GM10266 (cell line): Measurements from ENCODE around the gene MYBPC2.

Experiments used
- DNase-seq: peaks from one replicate; pipeline ENCODE4 v3.0.0; 2012; ENCODE audit errors: extremely low spot score
- TF ChIP-seq, protein P1 (sequence below): IDR thresholded peaks from 2 replicates; pipeline ENCODE4 v1.5.1; 2012; ENCODE audit warnings: mild to moderate bottlenecking, low read depth; ENCODE audit not compliant: control insufficient read depth, insufficient read depth; ENCODE audit errors: missing control alignments

Gene MYBPC2

DNA sequence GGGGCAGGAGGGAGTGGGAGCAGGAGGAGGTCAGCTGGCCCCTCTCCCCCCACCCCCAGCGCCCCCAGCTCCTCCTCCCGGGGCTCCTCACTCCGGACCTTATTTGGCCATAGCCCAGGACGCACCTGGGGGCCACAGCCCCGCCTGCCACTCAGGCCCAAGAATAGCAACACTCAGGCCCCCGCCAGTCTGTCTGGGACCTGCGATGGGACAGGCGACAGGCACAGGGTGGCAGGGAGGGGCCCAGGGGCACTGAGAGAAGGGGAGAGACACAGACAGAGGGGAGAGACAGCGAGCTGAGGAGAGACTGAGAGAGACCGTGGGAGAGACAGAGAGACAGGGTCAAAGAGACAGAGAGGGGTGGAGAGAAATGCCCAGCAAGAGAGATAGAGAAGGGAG lies 68.1 kb downstream of the MYBPC2 start:
- no peak for DNase-seq
- TF ChIP-seq, protein P1, sequence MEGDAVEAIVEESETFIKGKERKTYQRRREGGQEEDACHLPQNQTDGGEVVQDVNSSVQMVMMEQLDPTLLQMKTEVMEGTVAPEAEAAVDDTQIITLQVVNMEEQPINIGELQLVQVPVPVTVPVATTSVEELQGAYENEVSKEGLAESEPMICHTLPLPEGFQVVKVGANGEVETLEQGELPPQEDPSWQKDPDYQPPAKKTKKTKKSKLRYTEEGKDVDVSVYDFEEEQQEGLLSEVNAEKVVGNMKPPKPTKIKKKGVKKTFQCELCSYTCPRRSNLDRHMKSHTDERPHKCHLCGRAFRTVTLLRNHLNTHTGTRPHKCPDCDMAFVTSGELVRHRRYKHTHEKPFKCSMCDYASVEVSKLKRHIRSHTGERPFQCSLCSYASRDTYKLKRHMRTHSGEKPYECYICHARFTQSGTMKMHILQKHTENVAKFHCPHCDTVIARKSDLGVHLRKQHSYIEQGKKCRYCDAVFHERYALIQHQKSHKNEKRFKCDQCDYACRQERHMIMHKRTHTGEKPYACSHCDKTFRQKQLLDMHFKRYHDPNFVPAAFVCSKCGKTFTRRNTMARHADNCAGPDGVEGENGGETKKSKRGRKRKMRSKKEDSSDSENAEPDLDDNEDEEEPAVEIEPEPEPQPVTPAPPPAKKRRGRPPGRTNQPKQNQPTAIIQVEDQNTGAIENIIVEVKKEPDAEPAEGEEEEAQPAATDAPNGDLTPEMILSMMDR, result no peak

DNA sequence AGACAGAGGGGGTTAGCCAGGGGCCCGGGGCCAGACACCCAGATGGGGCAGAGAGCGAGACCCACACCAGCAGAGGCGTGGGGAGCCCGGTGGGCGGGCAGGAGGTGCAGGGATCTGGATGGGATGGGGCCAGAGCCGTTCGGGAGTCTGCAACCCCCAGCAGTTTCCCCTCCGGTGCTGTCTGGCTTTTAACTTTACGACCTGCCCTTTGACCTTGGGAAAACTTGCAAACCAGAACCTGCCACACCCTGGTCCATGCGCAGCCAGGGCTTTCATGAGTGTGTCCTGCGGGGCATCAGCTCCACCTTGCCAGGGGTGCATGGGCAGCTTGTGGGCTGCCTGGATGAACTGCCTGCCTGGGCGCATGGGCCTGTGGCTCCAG lies 68.5 kb downstream of the MYBPC2 start:
- DNase-seq, result no peak
- TF ChIP-seq, protein P1, result no peak

DNA sequence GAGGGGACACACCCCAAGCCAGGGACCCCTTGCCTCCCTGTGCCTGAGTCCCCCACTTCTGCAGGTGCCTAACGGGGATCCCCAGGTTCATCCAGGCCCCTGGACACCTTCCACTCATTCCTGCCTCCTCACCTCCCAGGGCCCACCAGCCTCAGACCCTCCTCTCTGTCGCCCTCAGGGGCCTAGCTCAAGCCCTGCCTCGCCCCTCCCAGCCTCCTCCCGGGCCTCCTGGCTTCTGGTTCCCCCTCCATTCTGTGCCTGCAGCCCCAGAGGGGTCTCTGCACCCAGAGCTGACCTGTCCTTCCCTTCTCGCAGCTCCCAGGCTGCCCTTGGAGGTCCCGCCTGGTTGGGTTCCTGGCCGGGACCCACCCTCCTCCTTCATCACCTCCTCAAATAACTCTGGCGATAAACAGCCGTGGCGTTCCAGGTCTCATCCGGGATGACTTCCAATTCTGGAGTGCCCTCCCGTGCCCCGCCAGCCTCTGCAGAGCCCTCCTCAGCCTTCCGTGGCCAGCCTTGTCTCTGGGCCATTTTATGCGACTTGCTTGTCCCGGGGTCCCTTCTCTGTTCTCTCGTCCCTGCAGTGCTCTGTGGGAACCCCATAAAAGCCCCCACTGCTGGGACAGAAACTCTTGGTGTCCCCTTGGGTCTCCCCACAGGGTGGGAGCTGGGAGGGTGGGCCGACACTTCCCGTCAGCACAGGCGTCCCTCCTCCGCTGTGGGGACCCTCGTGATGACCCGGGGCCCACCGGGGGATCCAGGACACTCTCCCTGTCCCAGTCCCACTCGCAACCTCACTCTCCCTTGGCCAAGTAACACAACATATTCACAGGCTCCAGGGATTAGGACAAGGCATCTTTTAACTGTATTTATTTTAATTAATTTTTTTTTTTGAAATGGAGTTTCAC lies 69.1 kb downstream of the MYBPC2 start:
- DNase-seq, result no peak
- TF ChIP-seq, protein P1, result no peak

DNA sequence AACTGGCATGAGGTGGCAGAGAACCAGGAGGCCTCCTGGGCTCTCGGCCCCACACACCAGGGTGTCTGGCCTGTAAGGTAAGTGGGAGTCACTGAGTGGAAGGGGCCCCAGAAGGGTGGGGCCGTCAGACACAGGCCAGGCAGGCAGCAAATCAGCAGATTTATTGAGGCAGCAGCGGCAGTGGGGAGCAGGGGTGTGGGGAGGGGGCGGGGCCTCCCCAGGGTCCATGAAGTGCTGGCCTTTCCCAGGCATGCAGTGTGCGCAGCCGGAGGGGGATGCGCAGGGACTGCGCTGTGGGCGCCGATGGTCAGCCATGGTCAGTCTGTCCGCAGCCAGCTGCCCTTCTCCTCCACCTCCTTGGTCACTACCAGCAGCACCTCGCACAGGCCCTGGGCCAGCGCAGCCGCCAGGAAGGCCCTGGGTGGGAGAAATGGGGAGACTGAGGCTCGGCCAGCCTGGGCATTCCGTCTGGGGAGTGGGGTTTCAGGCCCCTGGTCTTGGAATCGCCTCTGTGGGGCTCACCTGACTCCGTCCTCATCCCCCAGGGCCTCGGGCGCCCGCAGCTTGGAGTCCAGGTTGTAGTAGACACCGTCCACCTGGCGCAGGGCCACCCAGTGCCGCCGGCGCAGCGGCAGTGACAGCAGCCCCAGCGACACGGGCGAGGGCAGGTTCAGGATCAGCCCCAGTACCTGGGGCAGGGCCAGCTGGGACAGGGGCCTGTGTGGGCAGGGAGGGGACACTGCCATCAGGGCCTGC lies 73.3 kb downstream of the MYBPC2 start:
- TF ChIP-seq, protein P1, result no peak
- DNase-seq, result no peak

DNA sequence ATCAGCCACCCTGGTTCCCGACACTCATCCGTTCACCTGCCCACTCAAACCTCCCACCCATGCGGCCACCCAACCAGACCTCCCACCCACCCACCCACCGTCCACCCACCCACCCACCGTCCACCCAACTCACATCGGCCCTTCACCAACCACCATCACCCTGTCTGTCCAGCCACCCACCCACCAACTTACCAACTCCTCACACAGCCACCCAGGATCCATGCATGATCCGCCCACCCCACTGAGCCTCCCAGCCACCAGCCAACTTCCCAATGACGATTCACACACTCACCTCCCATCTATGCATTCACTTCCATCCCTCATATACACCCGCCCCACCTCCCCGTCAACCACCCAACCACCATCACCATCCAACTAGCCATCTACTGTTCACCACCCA lies 74.0 kb downstream of the MYBPC2 start:
- TF ChIP-seq, protein P1, result no peak
- DNase-seq, result no peak

DNA sequence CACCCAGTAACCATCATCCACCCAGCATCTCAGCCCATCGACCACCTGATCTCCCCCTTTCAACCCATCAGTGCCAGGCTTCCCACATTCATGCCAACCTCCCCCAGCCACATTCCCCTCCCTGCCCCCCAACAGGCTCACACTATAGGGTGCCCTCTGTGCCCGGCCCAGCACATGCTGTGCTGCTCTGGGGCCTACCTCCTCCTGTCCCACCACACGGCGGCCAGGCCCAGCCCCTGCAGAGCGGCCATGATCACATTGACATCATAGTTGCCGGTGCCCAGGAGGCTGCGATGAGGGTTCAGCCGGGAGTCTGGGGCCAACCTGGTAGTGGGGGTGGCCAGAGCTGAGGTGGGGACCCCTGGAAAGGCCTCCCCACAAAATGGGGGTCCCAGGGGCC lies 74.7 kb downstream of the MYBPC2 start:
- TF ChIP-seq, protein P1, result no peak
- DNase-seq, result no peak

DNA sequence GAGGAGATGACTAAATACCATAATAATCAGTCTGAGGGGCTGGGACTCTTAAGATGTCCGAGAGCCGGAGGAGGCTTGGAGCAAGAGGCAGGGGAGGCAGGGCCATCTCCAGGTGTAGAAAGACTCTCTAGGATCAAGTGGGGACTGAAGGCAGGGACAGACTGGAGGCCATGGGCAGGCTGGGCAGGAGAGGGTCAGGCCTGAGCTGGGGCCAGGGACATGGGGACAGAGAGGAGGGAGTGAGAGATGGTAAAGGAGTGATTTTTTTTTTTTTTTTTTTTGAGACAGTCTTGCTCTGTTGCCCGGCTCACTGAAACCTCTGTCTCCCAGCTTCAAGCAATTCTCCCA lies 76.1 kb downstream of the MYBPC2 start:
- TF ChIP-seq, protein P1, result no peak
- DNase-seq, result no peak
